ENCODE data around the gene EPHB2.

EPHB2 gene

GRCh38 chr1:22864886-22865285 is 154.2 kb downstream of the EPHB2 start:
- no peak for DNase-seq

- no peak for DNase-seq
Observed at GRCh38 chr1:22865736-22866135, 155.1 kb downstream of the EPHB2 start.

- DNase-seq, result no peak
Observed at GRCh38 chr1:22866868-22867267, 156.2 kb downstream of the EPHB2 start.

GRCh38 chr1:22868331-22868730 is 157.7 kb downstream of the EPHB2 start:
- DNase-seq, result no peak

- no peak for DNase-seq
Observed at GRCh38 chr1:22869325-22869724, 158.7 kb downstream of the EPHB2 start.

- no peak for DNase-seq
Observed at GRCh38 chr1:22870201-22870871, 159.7 kb downstream of the EPHB2 start.

GRCh38 chr1:22872981-22873664 is 162.5 kb downstream of the EPHB2 start:
- no peak for DNase-seq

- no peak for DNase-seq
Observed at GRCh38 chr1:22874785-22875184, 164.1 kb downstream of the EPHB2 start.

- no peak for DNase-seq
Observed at GRCh38 chr1:22875241-22875640, 164.6 kb downstream of the EPHB2 start.

- no peak for DNase-seq
Observed at GRCh38 chr1:22875841-22876240, 165.2 kb downstream of the EPHB2 start.

- no peak for DNase-seq
Observed at GRCh38 chr1:22876359-22877111, 165.9 kb downstream of the EPHB2 start.

- DNase-seq, result no peak
Observed at GRCh38 chr1:22877112-22877915, 166.7 kb downstream of the EPHB2 start.

GRCh38 chr1:22877980-22878379 is 167.3 kb downstream of the EPHB2 start:
- no peak for DNase-seq

- no peak for DNase-seq
Observed at GRCh38 chr1:22878626-22879025, 168.0 kb downstream of the EPHB2 start.

GRCh38 chr1:22879445-22879844 is 168.8 kb downstream of the EPHB2 start:
- no peak for DNase-seq

GRCh38 chr1:22880174-22880601 is 169.5 kb downstream of the EPHB2 start:
- no peak for DNase-seq

GRCh38 chr1:22883406-22883805 is 172.8 kb downstream of the EPHB2 start:
- no peak for DNase-seq

- no peak for DNase-seq
Observed at GRCh38 chr1:22884806-22885530, 174.3 kb downstream of the EPHB2 start.

- DNase-seq, result no peak
Observed at GRCh38 chr1:22886211-22886610, 175.6 kb downstream of the EPHB2 start.

GRCh38 chr1:22887491-22887890 is 176.9 kb downstream of the EPHB2 start:
- no peak for DNase-seq

GRCh38 chr1:22888320-22889075 is 177.9 kb downstream of the EPHB2 start:
- no peak for DNase-seq

Measured in activated naive CD4-positive, alpha-beta T cell (primary cell).